C1 segment of cervical spinal cord (tissue), 14 donors: ENCODE data around the gene TMEM63A.

Experiments
- DNase-seq, 14 donors: peaks; one replicate each; lab custom pipeline; 2025; lab: John Stamatoyannopoulos, UW

The TMEM63A gene

DNA sequence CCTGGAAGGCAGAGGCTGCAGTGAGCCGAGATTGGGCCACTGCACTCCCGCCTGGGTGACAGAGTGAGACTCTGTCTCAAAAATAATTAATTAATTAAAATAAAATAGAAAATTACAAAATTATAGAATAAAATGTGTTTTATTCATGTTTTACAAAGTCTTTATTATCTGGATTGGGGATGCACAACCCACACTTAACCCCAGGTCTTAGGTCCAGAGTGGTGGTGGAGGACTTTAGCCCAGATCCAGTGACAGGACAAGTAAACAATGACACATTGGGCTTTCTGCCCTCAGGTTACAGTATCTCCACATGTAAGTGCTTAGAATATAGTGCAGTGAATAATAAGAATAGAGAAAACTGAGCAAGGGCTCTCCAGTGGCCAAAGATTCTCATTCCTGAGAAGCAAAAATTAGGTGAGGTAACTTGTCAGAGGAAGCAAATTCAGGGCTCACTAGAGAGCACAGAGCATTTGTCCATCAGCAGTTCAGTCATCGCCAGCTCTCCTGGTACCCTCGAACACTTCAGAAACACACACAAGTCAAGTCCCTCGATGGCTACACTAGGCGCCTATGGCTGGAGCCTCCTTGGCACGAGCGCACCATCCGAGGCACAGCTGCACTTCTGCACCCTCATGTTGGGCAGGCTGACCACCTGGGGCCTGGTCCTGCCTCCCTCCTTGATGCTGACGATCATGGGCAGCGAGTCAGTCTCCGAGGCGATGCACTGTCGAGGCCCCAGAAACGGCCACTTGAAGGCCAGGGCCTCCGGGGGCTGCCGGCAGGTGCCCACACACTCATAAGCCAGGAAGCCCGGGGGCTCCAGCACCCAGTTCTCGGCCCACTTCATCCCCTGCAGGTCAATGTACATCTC, 4.2 kb upstream of the TMEM63A start:
- no peak for DNase-seq

- DNase-seq, result no peak
Observed at GRCh38 chr1:225885336-225885735, 3.2 kb upstream of the TMEM63A start.

DNA sequence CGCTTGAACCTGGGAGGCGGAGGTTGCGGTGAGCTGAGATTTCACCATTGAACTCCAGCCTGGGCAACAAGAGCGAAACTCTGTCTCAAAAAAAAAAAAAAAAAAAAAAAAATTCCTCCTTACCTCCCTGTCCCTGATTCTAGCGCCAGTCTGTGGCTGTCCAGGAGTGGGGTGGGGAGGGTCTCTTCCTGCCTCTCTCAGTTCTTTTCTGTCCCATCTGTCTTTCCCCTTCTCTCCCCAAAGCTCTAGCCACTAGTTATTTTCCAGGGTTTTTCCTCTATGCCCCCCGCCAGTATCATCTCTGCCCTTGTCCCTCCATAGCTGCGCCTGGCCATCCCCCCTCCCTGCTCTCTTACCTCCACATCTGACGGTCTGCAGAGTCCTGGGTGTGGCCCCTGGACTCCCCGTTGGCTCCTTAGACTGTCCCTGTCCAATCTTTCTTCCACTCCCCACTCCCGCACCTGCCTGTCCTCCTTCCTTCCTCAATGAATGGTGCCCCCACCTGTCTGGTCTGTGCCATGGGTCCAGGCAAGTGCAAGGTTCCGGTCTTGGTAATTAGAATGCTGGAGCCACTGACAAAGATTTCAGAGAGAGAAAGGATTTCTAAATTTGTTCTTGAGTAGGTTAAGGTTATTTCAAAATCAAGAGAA, 1.6 kb upstream of the TMEM63A start:
- DNase-seq, result no peak

GRCh38 chr1:225882694-225883615, 775 bp upstream of the TMEM63A start:
- DNase-seq, result peak in 8 of 14 donors; percentile 34 to 83 (median 65)

GRCh38 chr1:225881081-225881958, 860 bp downstream of the TMEM63A start:
- peak in 5 of 14 donors; percentile 33 to 71 (median 59) for DNase-seq

GRCh38 chr1:225880636-225881035, 1.5 kb downstream of the TMEM63A start:
- DNase-seq, result no peak

GRCh38 chr1:225880222-225880588, 2.0 kb downstream of the TMEM63A start:
- DNase-seq, result peak in 12 of 14 donors; percentile 12 to 86 (median 72)

- DNase-seq, result peak in 7 of 14 donors; percentile 46 to 86 (median 74)
Observed at GRCh38 chr1:225879521-225880221, 2.5 kb downstream of the TMEM63A start.

GRCh38 chr1:225878282-225878681, 3.9 kb downstream of the TMEM63A start:
- DNase-seq, result no peak

DNA sequence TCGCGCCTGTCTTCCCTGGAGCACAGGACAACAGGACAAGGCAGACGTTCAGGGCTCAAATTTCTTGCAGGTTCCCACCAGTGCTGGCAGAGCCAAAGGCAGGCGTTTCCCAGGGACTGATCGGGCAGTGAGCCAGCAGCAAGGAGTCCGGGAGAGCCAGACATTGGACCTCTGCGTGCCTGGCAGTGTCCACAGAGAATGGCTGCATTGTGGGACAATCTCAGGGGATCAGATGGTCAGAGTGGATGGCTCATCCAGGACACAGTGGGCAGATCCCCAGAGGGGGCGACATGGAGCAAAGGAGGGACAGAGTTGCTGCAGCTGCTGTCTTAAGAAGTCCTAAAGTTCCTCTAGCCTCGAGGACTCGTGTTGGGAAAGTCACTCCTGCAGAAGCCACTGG, 4.6 kb downstream of the TMEM63A start:
- peak in 12 of 14 donors; percentile 15 to 89 (median 80) for DNase-seq

GRCh38 chr1:225876900-225877510, 5.2 kb downstream of the TMEM63A start:
- DNase-seq, result no peak

DNA sequence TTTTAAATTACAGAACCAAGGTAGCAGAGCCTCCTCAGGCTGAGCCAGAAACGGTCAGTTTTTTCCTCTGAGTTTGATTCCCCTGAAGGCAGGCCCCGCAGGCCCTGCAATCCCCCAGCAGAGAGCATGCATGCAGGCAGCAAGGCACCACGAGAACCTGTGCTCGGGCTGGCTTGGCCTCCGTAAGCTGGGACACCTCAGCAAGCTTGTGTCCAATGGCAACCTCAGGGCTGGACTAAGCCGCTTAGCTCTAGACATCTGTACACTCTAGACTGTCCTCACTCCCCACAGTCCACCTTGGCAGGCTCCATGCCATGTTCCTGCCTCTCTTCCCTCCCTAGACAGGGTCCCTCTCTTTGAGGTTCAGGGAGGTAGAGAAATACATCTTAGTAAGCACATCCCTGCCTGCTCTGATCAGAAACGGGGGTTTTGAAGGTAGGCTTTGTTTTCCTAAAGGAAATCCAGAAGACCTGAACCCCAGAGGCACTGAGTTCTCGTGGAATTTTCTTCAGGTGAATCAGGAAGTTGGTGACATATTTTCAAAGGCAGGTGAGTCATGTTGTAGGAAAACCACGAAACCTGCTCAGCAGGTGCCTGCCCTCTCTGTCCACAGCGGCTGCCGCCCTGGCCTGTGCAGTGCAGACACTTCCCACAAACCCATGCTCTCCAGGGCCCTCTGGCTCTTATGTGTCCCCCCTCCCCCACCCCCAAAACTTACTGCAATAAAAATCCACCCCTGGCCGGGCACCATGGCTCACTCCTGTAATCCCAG, 7.0 kb downstream of the TMEM63A start:
- DNase-seq, result no peak

DNA sequence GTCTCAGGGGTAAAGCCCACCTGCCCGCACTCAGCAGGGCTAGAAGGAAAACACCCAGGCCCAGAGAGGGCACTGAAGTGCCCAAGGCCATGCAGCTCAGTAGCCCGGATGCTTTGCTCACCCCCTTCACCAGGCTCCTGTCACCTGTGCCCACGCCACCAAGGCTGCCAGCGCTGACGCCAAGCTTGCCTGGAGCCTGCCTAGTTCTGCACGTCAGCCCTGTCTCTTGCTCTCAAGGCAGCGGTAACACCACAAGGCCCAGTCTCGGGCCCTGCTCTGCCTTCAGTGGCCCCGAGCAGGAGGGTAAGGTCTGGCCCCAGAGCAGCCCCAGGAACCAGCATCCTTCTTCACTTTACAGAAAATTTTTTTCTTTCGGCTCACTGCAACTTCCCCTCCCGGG, 7.7 kb downstream of the TMEM63A start:
- no peak for DNase-seq

- DNase-seq, result no peak
Observed at GRCh38 chr1:225873281-225873850, 8.8 kb downstream of the TMEM63A start.

- no peak for DNase-seq
Observed at GRCh38 chr1:225872075-225872430, 10.1 kb downstream of the TMEM63A start.

DNA sequence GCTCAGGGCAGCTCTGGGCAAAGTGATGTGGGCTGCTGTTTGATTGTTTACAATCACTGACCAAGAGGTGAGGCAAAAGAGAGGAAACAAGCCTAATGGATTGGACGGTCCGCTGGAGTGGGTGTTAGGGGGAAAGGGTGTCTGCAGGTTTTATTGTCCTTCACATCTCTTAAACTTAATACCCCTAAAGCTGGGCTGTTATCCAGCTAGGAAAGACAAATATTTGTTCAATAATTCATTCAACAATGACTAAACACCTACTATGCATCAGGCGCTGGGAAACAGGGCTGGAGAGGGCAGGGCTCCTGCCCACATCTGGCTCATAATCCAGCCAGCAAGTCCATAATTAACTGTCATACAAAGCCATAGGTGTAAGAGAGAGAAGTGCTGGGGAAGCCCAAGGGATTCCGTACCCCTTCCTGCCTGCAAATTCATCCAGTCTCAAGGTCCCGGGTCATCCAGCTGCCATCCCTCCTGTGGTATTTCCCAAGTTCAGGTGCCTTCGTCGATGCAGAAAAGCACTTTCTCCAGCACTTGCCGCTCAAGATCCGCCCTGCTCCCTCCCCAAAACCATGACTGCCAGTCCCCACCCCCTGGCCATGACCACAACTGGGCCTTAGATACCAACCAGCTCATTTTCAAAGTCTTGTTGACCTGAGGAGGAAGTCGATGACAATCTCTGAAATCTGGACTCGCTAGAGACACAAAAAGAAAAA, 10.7 kb downstream of the TMEM63A start:
- no peak for DNase-seq

- DNase-seq, result peak in 8 of 14 donors; percentile 8 to 72 (median 53)
Observed at GRCh38 chr1:225870911-225871310, 11.3 kb downstream of the TMEM63A start.
